ENCODE measurements around the gene MBD5. TPM values are rescaled to one million over a fixed set of nuclear protein-coding genes. Genes with fewer than 3 reads are reported as not detected.

Gene MBD5
- polyA plus RNA-seq, 1 donor: 19.2 TPM

GRCh38 chr2:148301362-148301761, 280.5 kb downstream of the MBD5 start:
- DNase-seq (ENCODE audit: low read depth): no peak

- DNase-seq (ENCODE audit: low read depth): no peak
Measured at GRCh38 chr2:148302526-148302925, 281.6 kb downstream of the MBD5 start.

GRCh38 chr2:148303161-148303560, 282.3 kb downstream of the MBD5 start:
- DNase-seq (ENCODE audit: low read depth): no peak

- no peak for DNase-seq (ENCODE audit: low read depth)
Measured at GRCh38 chr2:148305476-148305875, 284.6 kb downstream of the MBD5 start.

- no peak for DNase-seq (ENCODE audit: low read depth)
Measured at GRCh38 chr2:148306027-148306426, 285.1 kb downstream of the MBD5 start.

- no peak for DNase-seq (ENCODE audit: low read depth)
Measured at GRCh38 chr2:148317598-148317997, 296.7 kb downstream of the MBD5 start.

- no peak for DNase-seq (ENCODE audit: low read depth)
Measured at GRCh38 chr2:148338541-148338940, 317.6 kb downstream of the MBD5 start.

GRCh38 chr2:148342086-148342485, 321.2 kb downstream of the MBD5 start:
- no peak for DNase-seq (ENCODE audit: low read depth)

GRCh38 chr2:148350199-148350598, 329.3 kb downstream of the MBD5 start:
- DNase-seq (ENCODE audit: low read depth): peak; percentile 1

- no peak for DNase-seq (ENCODE audit: low read depth)
Measured at GRCh38 chr2:148351437-148352143, 330.7 kb downstream of the MBD5 start.

GRCh38 chr2:148358375-148358774, 337.5 kb downstream of the MBD5 start:
- no peak for DNase-seq (ENCODE audit: low read depth)

GRCh38 chr2:148360662-148361061, 339.8 kb downstream of the MBD5 start:
- no peak for DNase-seq (ENCODE audit: low read depth)

GRCh38 chr2:148362144-148362796, 341.4 kb downstream of the MBD5 start:
- DNase-seq (ENCODE audit: low read depth): no peak

GRCh38 chr2:148375214-148375613, 354.3 kb downstream of the MBD5 start:
- DNase-seq (ENCODE audit: low read depth): no peak

GRCh38 chr2:148391324-148391723, 370.4 kb downstream of the MBD5 start:
- DNase-seq (ENCODE audit: low read depth): no peak

GRCh38 chr2:148402786-148403185, 381.9 kb downstream of the MBD5 start:
- DNase-seq (ENCODE audit: low read depth): no peak

GRCh38 chr2:148410899-148411298, 390.0 kb downstream of the MBD5 start:
- DNase-seq (ENCODE audit: low read depth): no peak

GRCh38 chr2:148416248-148416647, 395.4 kb downstream of the MBD5 start:
- no peak for DNase-seq (ENCODE audit: low read depth)

GRCh38 chr2:148430101-148430500, 409.2 kb downstream of the MBD5 start:
- no peak for DNase-seq (ENCODE audit: low read depth)

GRCh38 chr2:148447877-148448276, 427.0 kb downstream of the MBD5 start:
- DNase-seq (ENCODE audit: low read depth): no peak

- DNase-seq (ENCODE audit: low read depth): no peak
Measured at GRCh38 chr2:148450531-148450930, 429.6 kb downstream of the MBD5 start.

GRCh38 chr2:148451046-148451445, 430.2 kb downstream of the MBD5 start:
- DNase-seq (ENCODE audit: low read depth): no peak

- DNase-seq (ENCODE audit: low read depth): no peak
Measured at GRCh38 chr2:148455791-148456190, 434.9 kb downstream of the MBD5 start.

GRCh38 chr2:148458171-148458570, 437.3 kb downstream of the MBD5 start:
- DNase-seq (ENCODE audit: low read depth): no peak

All from forelimb muscle (tissue), 1 donor.